Fibroblast of lung (primary cell): ENCODE data around the gene C11orf24.

Experiments
- EZH2 ChIP-seq: IDR thresholded peaks from 2 replicates; pipeline ENCODE4 v1.5.1; 2012; ENCODE audit warnings: low read length, control low read depth, mild to moderate bottlenecking; ENCODE audit errors: missing control alignments
- TF ChIP-seq, protein P1 (sequence below), 2 donors: IDR thresholded peaks in 1 of 2; conservative IDR thresholded peaks in 1 of 2; 1 replicate in 1 of 2; 2 replicates in 1 of 2; pipeline ENCODE4 v1.5.1; 2011 to 2012; ENCODE audit warnings: low read length in 2 of 2, control low read depth in 1 of 2, inconsistent platforms in 1 of 2, low read depth in 1 of 2, mild to moderate bottlenecking in 1 of 2

DNA sequence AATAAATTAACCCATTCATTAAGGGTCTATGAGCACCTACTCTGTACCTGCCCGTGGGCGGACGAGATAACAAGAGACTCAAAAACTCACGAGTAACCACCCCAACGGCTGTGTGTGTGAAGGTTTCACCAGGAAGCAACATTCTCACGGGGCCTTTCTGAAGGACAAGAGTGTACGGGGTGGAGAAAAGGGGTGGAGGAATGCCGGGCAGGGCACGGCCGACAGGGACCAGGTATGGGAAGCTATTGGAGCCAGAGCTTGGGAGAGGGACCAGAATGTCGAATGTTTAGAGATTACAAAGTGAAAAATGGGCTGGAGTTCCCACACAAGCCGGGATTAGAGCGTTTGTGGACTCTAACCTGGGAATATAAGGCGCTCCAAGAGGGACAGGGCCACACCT, 60.2 kb downstream of the C11orf24 start:
- TF ChIP-seq EZH2 = no peak
- TF ChIP-seq, protein P1, sequence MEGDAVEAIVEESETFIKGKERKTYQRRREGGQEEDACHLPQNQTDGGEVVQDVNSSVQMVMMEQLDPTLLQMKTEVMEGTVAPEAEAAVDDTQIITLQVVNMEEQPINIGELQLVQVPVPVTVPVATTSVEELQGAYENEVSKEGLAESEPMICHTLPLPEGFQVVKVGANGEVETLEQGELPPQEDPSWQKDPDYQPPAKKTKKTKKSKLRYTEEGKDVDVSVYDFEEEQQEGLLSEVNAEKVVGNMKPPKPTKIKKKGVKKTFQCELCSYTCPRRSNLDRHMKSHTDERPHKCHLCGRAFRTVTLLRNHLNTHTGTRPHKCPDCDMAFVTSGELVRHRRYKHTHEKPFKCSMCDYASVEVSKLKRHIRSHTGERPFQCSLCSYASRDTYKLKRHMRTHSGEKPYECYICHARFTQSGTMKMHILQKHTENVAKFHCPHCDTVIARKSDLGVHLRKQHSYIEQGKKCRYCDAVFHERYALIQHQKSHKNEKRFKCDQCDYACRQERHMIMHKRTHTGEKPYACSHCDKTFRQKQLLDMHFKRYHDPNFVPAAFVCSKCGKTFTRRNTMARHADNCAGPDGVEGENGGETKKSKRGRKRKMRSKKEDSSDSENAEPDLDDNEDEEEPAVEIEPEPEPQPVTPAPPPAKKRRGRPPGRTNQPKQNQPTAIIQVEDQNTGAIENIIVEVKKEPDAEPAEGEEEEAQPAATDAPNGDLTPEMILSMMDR (conservative IDR thresholded peaks at IDR 0.05 in 1 of 2, IDR thresholded peaks at IDR 0.05 in 1 of 2; ENCODE audit: low read depth in 1 of 2, low read length in 2 of 2) = no peak
